Panc1 (cell line): ENCODE results near the gene C1QTNF2.

Experiments used
- POLR2AphosphoS5 ChIP-seq: IDR thresholded peaks from 2 replicates; pipeline ENCODE4 v1.6.1; 2012; ENCODE audit warnings: mild to moderate bottlenecking, low read depth, low read length, moderate library complexity
- TF ChIP-seq, protein P1 (sequence below): fragments of 450-650 bp; IDR thresholded peaks from 2 replicates; pipeline ENCODE4 v1.5.1; 2017; ENCODE audit warnings: mild to moderate bottlenecking
- TF ChIP-seq, protein P2 (sequence below), 2 experiments: IDR thresholded peaks; 2 replicates each; pipeline ENCODE4 v1.6.1; 2011 to 2012; ENCODE audit warnings: low read depth in 2 of 2, control low read depth in 1 of 2, low read length in 1 of 2, mild to moderate bottlenecking in 1 of 2, moderate library complexity in 1 of 2; ENCODE audit not compliant: insufficient read depth in 1 of 2

DNA sequence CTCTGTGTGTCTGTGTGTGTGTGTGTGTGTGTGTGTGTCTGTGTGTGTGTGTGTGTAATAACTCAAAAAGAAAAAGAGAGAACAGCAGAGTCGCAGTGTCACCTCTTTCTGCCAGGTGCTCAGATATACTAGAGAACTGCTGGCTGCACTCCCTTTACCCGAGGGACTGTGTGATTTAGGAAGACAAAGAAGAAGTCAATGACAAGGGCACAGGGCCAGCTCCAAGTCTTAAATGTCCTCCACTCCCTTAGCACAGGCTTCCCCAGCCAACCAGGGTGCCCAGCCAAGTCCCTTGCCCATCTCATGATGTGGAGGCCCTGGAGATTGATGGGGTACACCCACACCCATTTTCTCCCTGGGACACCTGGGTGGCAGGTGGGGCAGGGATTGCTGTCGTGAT, 66.7 kb downstream of the C1QTNF2 start:
- TF ChIP-seq, protein P1, sequence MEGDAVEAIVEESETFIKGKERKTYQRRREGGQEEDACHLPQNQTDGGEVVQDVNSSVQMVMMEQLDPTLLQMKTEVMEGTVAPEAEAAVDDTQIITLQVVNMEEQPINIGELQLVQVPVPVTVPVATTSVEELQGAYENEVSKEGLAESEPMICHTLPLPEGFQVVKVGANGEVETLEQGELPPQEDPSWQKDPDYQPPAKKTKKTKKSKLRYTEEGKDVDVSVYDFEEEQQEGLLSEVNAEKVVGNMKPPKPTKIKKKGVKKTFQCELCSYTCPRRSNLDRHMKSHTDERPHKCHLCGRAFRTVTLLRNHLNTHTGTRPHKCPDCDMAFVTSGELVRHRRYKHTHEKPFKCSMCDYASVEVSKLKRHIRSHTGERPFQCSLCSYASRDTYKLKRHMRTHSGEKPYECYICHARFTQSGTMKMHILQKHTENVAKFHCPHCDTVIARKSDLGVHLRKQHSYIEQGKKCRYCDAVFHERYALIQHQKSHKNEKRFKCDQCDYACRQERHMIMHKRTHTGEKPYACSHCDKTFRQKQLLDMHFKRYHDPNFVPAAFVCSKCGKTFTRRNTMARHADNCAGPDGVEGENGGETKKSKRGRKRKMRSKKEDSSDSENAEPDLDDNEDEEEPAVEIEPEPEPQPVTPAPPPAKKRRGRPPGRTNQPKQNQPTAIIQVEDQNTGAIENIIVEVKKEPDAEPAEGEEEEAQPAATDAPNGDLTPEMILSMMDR, result no peak
- no peak for TF ChIP-seq POLR2AphosphoS5
- TF ChIP-seq, protein P2, sequence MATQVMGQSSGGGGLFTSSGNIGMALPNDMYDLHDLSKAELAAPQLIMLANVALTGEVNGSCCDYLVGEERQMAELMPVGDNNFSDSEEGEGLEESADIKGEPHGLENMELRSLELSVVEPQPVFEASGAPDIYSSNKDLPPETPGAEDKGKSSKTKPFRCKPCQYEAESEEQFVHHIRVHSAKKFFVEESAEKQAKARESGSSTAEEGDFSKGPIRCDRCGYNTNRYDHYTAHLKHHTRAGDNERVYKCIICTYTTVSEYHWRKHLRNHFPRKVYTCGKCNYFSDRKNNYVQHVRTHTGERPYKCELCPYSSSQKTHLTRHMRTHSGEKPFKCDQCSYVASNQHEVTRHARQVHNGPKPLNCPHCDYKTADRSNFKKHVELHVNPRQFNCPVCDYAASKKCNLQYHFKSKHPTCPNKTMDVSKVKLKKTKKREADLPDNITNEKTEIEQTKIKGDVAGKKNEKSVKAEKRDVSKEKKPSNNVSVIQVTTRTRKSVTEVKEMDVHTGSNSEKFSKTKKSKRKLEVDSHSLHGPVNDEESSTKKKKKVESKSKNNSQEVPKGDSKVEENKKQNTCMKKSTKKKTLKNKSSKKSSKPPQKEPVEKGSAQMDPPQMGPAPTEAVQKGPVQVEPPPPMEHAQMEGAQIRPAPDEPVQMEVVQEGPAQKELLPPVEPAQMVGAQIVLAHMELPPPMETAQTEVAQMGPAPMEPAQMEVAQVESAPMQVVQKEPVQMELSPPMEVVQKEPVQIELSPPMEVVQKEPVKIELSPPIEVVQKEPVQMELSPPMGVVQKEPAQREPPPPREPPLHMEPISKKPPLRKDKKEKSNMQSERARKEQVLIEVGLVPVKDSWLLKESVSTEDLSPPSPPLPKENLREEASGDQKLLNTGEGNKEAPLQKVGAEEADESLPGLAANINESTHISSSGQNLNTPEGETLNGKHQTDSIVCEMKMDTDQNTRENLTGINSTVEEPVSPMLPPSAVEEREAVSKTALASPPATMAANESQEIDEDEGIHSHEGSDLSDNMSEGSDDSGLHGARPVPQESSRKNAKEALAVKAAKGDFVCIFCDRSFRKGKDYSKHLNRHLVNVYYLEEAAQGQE (IDR thresholded peaks at IDR 0.05; ENCODE audit: insufficient read depth in 1 of 2, low read depth in 2 of 2, low read length in 1 of 2), result no peak
